HL-60 (cell line): Measurements from ENCODE around the gene TBC1D16.

Source experiments
- CTCF ChIP-seq: IDR thresholded peaks from one replicate; pipeline ENCODE4 v1.5.1; 2011; ENCODE audit warnings: low read length, control low read depth, inconsistent platforms; ENCODE audit not compliant: insufficient read depth
- GABPA ChIP-seq: IDR thresholded peaks from 2 replicates; pipeline ENCODE4 v1.6.1; 2012; ENCODE audit warnings: low read depth
- POLR2AphosphoS5 ChIP-seq: IDR thresholded peaks from 2 replicates; pipeline ENCODE4 v1.6.1; 2012; ENCODE audit warnings: low read depth
- REST ChIP-seq: IDR thresholded peaks from 2 replicates; pipeline ENCODE4 v1.6.1; 2012; ENCODE audit warnings: low read depth; ENCODE audit not compliant: insufficient replicate concordance

GRCh38 chr17:80011989-80012555, 23.6 kb downstream of the TBC1D16 start:
- TF ChIP-seq CTCF (no peak), POLR2AphosphoS5 (no peak), GABPA (no peak), REST (no peak)
